ENCODE data around the gene PHACTR4.
"Not testable (repeated sequence)": the region's sequence is repeated elsewhere in the genome, so short reads cannot be mapped to it uniquely, and the experiment has no call there.

The PHACTR4 gene

GRCh38 chr1:28369371-28370238 lies at the start of gene PHACTR4:
Gene PHACTR4 (plus strand): TSS chr1:28369740. CDS start chr1:28407448, 37,708 bp downstream.
- DNase-seq, result peak; percentile 97

GRCh38 chr1:28322194-28322593 lies 47.3 kb upstream of the PHACTR4 start:
- no peak for DNase-seq

DNA sequence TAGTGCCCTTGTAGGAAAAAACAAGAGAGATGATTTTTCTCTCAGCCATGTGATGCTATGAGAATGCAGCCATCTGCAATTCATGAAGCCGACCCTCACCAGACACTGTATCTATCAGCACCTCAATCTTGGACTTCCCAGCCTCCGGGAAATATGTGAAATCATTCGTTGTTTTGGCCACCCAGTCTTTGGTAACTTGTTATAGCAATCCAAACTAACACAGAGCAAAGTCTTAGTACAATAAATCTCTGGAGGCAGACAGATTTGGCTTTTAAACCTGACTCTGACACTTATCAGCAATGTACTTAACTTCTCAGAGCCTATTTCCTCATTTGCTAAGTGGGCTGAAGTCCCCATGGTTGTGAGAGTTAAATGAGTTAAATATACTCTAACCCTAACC lies 45.8 kb upstream of the PHACTR4 start:
- no peak for DNase-seq

DNA sequence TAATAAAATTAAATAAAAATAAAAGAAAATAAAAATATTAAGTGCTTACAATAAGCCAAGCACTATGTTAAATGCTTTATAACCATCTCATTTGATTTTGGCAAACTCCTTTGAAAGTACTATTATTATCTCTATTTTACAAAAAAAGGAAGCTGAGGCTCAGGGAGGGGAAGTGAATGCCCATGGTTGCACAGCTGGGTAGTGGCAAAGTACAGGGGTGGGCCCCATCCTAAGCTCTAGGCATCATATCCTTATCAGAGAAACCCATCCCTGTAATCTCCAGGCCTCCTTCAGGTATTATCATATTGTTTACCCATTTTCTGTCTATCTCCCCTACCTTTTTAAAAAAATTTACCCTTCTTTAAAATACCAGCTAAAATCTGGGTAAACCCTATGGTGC lies 43.0 kb upstream of the PHACTR4 start:
- no peak for DNase-seq

DNA sequence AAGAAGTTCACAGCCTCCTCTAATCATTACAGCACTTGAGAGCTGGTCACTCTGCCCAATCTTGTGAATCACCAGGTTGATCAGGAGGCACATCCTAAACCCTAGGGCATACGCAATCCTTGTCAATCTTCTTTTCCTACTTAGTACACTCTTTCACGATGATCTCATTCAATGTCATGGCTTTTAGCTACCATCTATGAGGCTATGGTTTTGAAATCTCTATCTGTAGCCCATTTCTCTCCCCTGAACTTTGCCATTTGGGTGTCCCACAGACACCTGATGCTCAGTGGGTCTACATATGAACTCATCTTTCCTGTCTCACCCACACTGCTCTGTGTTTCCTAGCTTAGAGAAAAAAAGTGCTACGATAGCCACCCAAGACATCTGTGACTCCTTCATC lies 42.6 kb upstream of the PHACTR4 start:
- DNase-seq, result no peak

DNA sequence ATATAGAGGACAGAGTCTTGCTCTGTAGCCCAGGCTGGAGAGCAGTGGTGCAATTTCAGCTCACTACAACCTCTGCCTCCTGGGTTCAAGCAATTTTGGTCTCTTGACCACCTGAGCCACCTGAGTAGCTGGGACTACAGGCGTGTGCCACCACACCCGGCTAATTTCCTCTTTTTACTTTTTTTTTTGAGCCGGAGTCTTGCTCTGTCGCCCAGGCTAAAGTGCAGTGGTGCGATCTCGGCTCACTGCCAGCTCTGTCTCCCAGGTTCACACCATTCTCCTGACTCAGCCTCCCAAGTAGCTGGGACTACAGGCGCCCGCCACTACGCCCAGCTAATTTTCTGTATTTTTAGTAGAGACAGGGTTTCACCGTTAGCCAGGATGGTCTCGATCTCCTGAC lies 42.1 kb upstream of the PHACTR4 start:
- DNase-seq, result not testable (repeated sequence)

DNA sequence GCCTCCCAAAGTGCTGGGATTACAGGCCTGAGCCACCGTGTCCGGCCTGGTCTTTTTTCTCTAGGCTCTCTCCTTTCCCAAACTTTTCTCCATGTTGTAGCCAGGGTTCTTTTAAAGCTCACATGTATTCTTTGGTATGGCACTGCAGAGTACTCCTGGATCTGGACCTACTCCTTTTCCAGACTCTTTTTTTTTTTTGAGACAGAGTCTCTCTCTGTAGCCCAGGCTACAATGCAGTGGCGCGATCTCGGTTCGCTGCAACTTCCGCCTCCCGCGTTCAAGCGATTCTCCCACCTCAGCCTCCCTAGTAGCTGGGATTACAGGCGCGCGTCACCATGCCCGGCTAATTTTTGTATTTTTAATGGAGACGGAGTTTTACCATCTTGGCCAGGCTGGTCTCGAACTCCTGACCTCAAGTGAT lies 41.3 kb upstream of the PHACTR4 start:
- no peak for DNase-seq

DNA sequence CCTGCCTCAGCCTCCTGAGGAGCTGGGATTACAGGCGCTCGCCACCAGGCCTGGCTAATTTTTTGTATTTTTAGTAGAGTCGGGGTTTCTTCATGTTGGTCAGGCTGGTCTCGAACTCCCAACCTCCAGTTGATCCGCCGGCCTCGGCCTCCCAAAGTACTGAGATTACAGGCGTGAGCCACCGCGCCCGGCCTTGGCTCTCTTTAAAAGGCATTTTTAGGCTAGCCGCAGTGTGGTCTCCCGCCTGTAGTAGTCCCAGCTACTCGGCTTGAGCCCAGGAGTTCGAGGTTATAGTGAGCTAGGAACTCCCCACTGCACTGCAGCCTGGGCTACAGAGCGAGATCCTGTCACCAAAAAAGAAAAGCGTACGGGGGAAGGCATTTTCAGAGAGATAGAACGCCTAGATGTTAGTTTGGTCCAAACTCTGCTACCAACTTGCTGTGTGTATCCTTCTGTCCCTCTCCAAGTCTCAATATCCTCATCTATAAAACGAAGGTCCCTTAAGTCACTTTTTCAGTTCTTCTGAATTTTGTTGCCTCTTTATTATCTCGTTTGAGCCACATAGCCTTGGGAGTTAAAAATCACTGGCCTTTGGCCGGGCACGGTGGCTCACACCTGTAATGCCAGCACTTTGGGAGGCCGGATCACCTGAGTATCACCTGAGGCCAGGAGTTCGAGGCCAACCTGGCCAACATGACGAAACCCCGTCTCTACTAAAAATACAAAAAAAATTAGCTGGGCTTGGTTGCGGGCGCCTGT lies 40.0 kb upstream of the PHACTR4 start:
- peak; percentile 17 for DNase-seq

- DNase-seq, result no peak
Measured at GRCh38 chr1:28338897-28339296, 30.6 kb upstream of the PHACTR4 start.

DNA sequence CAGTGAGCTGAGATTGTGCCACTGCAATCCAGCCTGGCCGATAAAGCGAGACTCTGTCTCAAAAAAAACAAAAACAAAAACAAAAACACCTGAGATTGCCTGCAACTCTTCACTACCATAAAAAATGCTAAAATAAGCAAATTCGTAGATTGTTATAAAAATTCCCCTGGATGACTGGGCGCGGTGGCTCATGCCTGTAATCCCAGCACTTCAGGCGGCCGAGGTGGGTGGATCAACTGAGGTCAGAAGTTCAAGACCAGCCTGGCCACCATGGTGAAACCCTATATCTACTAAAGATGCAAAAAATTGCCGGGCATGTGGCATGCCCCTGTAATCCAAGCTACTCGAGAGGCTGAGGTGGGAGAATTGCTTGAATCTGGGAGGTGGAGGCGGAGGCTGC lies 30.0 kb upstream of the PHACTR4 start:
- DNase-seq, result no peak

GRCh38 chr1:28340221-28340974 lies 29.1 kb upstream of the PHACTR4 start:
- no peak for DNase-seq

DNA sequence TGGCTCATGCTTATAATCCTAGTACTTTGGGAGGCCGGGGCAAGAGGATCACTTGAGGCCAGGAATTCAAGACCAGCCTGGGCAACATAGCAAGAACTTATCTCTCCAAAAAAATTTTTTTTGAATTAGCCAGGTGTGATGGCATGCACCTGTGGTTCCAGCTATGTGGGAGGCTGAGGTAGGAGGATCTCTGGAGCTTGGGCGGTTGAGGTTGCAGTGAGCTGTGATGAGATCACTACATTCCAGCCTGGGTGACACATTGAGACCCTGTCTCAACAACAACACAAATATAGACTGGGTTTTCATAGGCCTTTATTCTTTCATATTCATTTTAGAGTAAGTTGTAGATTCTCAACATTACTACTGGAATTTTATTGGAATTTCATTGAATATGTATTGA lies 27.9 kb upstream of the PHACTR4 start:
- no peak for DNase-seq

- DNase-seq, result no peak
Measured at GRCh38 chr1:28343405-28343804, 26.1 kb upstream of the PHACTR4 start.

GRCh38 chr1:28353248-28353810 lies 16.2 kb upstream of the PHACTR4 start:
- not testable (repeated sequence) for DNase-seq

- no peak for DNase-seq
Measured at GRCh38 chr1:28354121-28354520, 15.4 kb upstream of the PHACTR4 start.

- DNase-seq, result no peak
Measured at GRCh38 chr1:28358716-28359115, 10.8 kb upstream of the PHACTR4 start.

DNA sequence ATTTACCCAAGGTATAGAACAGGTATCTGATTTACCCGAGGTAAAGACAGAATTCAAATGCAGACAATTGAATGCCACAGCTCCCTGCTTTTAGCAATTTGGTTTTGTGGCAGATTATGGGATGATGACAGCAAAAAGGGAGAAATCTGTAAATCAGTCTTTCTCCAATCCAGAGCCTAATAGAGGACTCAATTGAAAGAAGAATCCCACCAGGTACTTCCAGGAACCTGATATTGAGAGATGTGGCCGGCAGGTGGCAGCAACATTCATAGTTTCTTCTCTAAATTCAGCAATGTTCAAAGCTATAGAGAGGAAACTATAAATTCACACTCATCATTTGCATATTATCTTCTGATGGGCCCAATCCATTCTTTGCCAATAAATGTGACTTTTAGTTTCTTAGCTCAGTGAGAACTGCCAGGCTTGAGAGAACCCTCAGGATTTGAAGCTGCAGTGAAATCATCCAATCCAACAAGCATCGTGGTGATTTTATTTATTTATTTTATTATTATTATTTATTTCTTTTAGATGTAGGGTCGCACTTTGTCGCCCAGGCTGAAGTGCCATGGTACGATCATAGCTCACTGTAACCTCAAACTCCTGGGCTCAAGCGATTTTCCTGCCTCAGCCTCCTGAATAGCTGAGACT lies 9.8 kb upstream of the PHACTR4 start:
- peak; percentile 76 for DNase-seq

GRCh38 chr1:28364888-28365287 lies 4.7 kb upstream of the PHACTR4 start:
- no peak for DNase-seq

DNA sequence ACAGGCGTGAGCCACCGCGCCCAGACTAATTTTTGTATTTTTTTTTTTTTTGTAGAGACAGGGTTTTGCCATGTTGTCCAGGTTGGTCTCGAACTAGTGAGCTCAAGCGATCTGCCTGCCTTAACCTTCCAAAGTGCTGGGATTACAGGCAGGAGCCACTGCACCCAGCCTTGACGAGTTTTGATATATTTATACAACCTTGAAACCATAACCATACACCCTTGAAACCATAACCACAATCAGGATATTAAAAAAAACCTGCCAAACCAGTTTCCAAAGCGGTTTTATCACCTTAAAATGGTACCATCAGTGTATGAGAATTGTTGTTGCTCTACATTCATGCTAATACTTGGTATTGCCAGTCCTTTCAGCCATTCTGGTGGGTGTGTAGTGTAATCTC lies 3.7 kb upstream of the PHACTR4 start:
- DNase-seq, result no peak

DNA sequence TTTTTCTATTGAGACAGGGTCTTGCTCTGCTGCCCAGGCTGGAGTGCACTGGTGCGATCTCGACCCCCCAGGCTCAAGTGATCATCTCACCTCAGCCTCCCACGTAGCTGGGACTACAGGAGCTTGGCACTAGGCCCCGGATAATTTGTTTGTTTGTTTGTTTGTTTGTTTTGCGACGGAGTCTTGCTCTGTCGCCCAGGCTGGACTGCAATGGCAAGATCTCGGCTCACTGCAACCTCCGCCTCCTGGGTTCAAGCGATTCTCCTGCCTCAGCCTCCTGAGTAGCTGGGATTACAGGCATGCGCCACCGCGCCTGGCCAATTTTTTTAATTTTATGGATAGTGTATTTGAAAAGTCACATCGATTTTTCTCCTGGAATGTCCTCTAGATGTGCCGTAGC lies 932 bp upstream of the PHACTR4 start:
- DNase-seq, result not testable (repeated sequence)

GRCh38 chr1:28370239-28371009 lies 884 bp downstream of the PHACTR4 start:
- DNase-seq, result peak; percentile 59

- DNase-seq, result no peak
Measured at GRCh38 chr1:28371010-28371377, 1.5 kb downstream of the PHACTR4 start.

Measured in NCI-H1092 treated with DMSO at 0.1 percent for 48 hours (cell line).